Breast epithelium (tissue), 4 donors: ENCODE measurements around the gene HERPUD2. TPM values are rescaled to one million over a fixed set of nuclear protein-coding genes. Genes with fewer than 3 reads are reported as not detected.
"Not testable (repeated sequence)": the region's sequence is repeated elsewhere in the genome, so short reads cannot be mapped to it uniquely, and the experiment has no call there.

Experiments used
- DNase-seq, 2 donors: peaks; one replicate each; pipeline ENCODE4 v3.0.0-alpha.2; 2019; ENCODE audit warnings: low spot score in 2 of 2
- H3K27ac ChIP-seq, 2 donors: fragments of 200-600 bp; sonication (generic) in 1 of 2; one replicate each; pipeline ENCODE4 v1.5.1; 2016 to 2019; ENCODE audit warnings: mild to moderate bottlenecking in 1 of 2
- H3K27me3 ChIP-seq, 2 donors: fragments of 200-600 bp; sonication (generic) in 1 of 2; one replicate each; pipeline versions ENCODE4 v1.5.1 to v1.6.0; 2017 to 2019; ENCODE audit warnings: control low read depth in 1 of 2, mild to moderate bottlenecking in 1 of 2
- H3K36me3 ChIP-seq: fragments of 200-600 bp; one replicate; pipeline ENCODE4 v1.5.1; 2019
- H3K4me1 ChIP-seq, 2 donors: fragments of 200-600 bp; sonication (generic); one replicate each; pipeline ENCODE4 v1.5.1; 2016 to 2019; ENCODE audit warnings: control low read depth in 1 of 2
- H3K4me3 ChIP-seq, 3 donors: fragments of 200-600 bp; sonication (generic); 1 replicate in 2 of 3; 2 replicates in 1 of 3; pipeline ENCODE4 v1.5.1; 2016 to 2019; ENCODE audit warnings: mild to moderate bottlenecking in 3 of 3, moderate library complexity in 2 of 3
- H3K9me3 ChIP-seq, 2 donors: fragments of 200-600 bp; sonication (generic) in 1 of 2; one replicate each; pipeline ENCODE4 v1.5.1; 2016 to 2019; ENCODE audit warnings: control low read depth in 1 of 2
- CTCF ChIP-seq, 3 donors: fragments of 450-650 bp; IDR thresholded peaks; one replicate each; pipeline ENCODE4 v1.5.1; 2016 to 2017; ENCODE audit warnings: antibody characterized with exemption in 3 of 3, mild to moderate bottlenecking in 3 of 3, moderate library complexity in 3 of 3
- POLR2A ChIP-seq: fragments of 450-650 bp; IDR thresholded peaks from one replicate; pipeline ENCODE4 v1.6.1; 2016; ENCODE audit warnings: antibody characterized with exemption, mild to moderate bottlenecking, moderate library complexity
- POLR2AphosphoS5 ChIP-seq, 3 donors: sonication (generic); formaldehyde crosslinking; IDR thresholded peaks; one replicate each; pipeline ENCODE4 v1.6.1; 2017; ENCODE audit warnings: antibody characterized with exemption in 3 of 3
- intact Hi-C: fragments of 100-400 bp; cut with DNase I; formaldehyde crosslinking; loops from one replicate; pipeline ENCODE4 v1.15.1; 2023; ENCODE audit warnings: low total_unique reads
- total RNA-seq, 3 donors: library from RNA; depleted of rRNA; stranded (reverse); fragments of >200 nt; gene quantifications; one replicate each; pipeline ENCODE4 v1.1.0, GENCODE V29; 2016

HERPUD2 gene
- total RNA-seq, 3 donors from 2014 or later: 31.1 to 39.7 (median 35.4) TPM

DNA sequence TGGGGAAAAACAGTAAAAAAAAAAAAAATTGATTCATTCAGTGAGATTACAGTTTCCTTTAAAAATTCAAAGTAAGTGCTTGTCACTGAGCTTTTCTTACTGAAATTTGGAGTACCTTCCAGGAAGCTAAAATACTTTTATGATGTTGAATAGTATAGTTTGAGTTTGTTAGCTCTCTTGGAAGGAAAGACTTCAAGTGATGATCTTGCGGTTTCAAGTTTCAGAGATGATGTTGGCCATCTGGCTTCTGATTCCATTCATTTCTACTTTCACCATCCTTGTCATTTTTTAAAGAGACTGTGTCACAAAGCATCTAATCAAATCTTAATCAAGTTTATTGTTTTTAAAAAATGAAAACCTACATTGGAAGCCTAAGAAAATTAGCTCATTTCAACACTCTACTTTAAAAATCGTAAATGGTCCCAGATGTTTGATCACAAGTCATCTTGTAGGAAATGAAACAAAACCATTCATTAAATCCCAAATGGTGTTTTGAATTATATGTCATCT is 4.9 kb upstream of the HERPUD2 start:
- Histone ChIP-seq H3K4me1 (no peaks in the 10 kb centered on the region), H3K4me3 (no peak overlapping the region), H3K27me3 (no peaks in the 10 kb centered on the region), H3K27ac (no peak overlapping the region), H3K9me3 (no peaks in the 10 kb centered on the region), H3K36me3 (no peaks in the 10 kb centered on the region)
- intact Hi-C loops: no loop called here
- no peak for TF ChIP-seq POLR2AphosphoS5 (IDR thresholded peaks at IDR 0.05)
- no peak for TF ChIP-seq CTCF (IDR thresholded peaks at IDR 0.05)
- no peak for TF ChIP-seq POLR2A
- DNase-seq: no peak

GRCh38 chr7:35698382-35698781 is 3.4 kb upstream of the HERPUD2 start:
- H3K4me1 ChIP-seq, DNase-seq, H3K27ac ChIP-seq, H3K27me3 ChIP-seq, H3K36me3 ChIP-seq, intact Hi-C loops, H3K9me3 ChIP-seq, H3K4me3 ChIP-seq: not testable (repeated sequence)

DNA sequence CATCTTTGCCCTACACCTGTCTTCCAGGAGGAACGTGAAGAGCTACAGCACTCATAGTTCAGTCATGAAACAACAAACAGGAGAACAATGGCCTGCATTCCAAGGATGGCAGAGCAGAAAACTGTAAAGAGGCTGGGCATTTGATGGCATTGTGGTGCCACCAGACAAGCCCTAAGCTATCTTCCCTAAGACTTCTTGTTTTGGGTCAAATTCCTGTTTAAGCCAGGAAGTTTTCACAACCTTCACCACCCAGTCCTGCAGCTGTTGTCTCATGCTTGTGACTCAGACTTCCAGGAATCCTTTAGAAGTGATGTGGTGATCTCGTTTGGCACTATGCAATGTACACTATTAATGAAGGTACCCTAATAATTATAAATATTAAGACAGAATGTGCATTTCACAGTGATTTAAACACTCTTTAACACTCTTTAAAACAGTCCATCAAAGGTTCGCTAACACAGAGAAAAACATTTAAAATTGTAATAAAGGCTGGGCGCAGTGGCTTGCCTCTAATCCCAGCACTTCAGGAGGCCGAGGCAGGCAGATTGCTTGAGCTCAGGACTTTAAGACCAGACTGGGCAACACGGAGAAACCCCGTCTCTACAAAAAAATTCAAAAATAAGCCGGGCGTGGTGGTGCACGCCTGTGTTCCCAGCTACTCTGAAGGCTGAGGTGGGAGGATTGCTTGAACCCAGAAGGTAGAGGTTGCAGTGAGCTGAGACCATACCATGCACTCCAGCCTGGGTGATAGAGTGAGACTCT is 2.7 kb upstream of the HERPUD2 start:
- DNase-seq: no peak
- Histone ChIP-seq H3K4me3 (no peak overlapping the region), H3K36me3 (no peaks in the 10 kb centered on the region), H3K27ac (no peak overlapping the region), H3K4me1 (peaks cover 0 to 6% of the 10 kb centered on the region in 2 donors), H3K27me3 (no peaks in the 10 kb centered on the region), H3K9me3 (no peaks in the 10 kb centered on the region)
- TF ChIP-seq POLR2AphosphoS5 (IDR thresholded peaks at IDR 0.05): no peak
- TF ChIP-seq CTCF (IDR thresholded peaks at IDR 0.05): no peak
- TF ChIP-seq POLR2A: no peak
- intact Hi-C loops: no loop called here

- Histone ChIP-seq H3K4me1 (peaks cover 3 to 16% of the 10 kb centered on the region in 2 donors), H3K27ac (peak overlapping the region in 1 of 2 donors; percentile 97), H3K27me3 (no peaks in the 10 kb centered on the region), H3K36me3 (no peaks in the 10 kb centered on the region), H3K9me3 (no peaks in the 10 kb centered on the region), H3K4me3 (peak overlapping the region; percentile 74 to 96 (median 94))
- no peak for DNase-seq
- TF ChIP-seq POLR2A (no peak), POLR2AphosphoS5 (IDR thresholded peaks at IDR 0.05) (no peak), CTCF (IDR thresholded peaks at IDR 0.05) (no peak)
- intact Hi-C loops: no loop called here
Measured at GRCh38 chr7:35695987-35696386, 1.1 kb upstream of the HERPUD2 start.

- H3K4me3 ChIP-seq: peak overlapping the region; percentile 74 to 96 (median 94)
- no peak for TF ChIP-seq POLR2A
- no peak for TF ChIP-seq POLR2AphosphoS5 (IDR thresholded peaks at IDR 0.05)
- no peak for TF ChIP-seq CTCF (IDR thresholded peaks at IDR 0.05)
- peak overlapping the region; percentile 97 to 99 for H3K27ac ChIP-seq
- no peaks in the 10 kb centered on the region for H3K9me3 ChIP-seq
- intact Hi-C loops: no loop called here
- no peaks in the 10 kb centered on the region for H3K27me3 ChIP-seq
- H3K4me1 ChIP-seq: peaks cover 3 to 19% of the 10 kb centered on the region in 2 donors
- H3K36me3 ChIP-seq: no peaks in the 10 kb centered on the region
- no peak for DNase-seq
Measured at GRCh38 chr7:35695473-35695850, 527 bp upstream of the HERPUD2 start.
